ENCODE data around the gene WRAP53.

GRCh38 chr17:7685533-7686221, 2.6 kb upstream of the WRAP53 start:
- TF ChIP-seq ZFP30 (CRISPR knock-in tag; IDR thresholded peaks at IDR 0.05) (no peak), ESRRG (CRISPR knock-in tag; IDR thresholded peaks at IDR 0.05) (no peak), ZNF8 (CRISPR knock-in tag; IDR thresholded peaks at IDR 0.05) (no peak), TOX (CRISPR knock-in tag; IDR thresholded peaks at IDR 0.05; ENCODE audit: borderline replicate concordance) (no peak), CSDC2 (CRISPR knock-in tag; IDR thresholded peaks at IDR 0.05) (peak; percentile 66; the same call in 1 of the 2 replicates), TSHZ2 (CRISPR knock-in tag; IDR thresholded peaks at IDR 0.05) (no peak), ARNTL (CRISPR knock-in tag; IDR thresholded peaks at IDR 0.05; ENCODE audit: borderline replicate concordance, low read depth) (no peak), RARB (CRISPR knock-in tag; IDR thresholded peaks at IDR 0.05) (no peak)
